ENCODE measurements around the gene FGD4. TPM values are rescaled to one million over a fixed set of nuclear protein-coding genes. Genes with fewer than 3 reads are reported as not detected.

Gene FGD4
- total RNA-seq, 1 experiment from 2014 or later = 54.3 TPM

GRCh38 chr12:32501835-32502333 lies 102.5 kb downstream of the FGD4 start:
- H3K4me1 ChIP-seq (ENCODE audit: insufficient read depth, low read length) = peaks cover 6% of the 10 kb centered on the region; the same call in 1 of the 2 replicates
- no peak overlapping the region for H3K14ac ChIP-seq (ENCODE audit: insufficient read depth, low read length)
- no peak overlapping the region for H3K56ac ChIP-seq (ENCODE audit: insufficient read length, low read depth, low read length)
- H2BK5ac ChIP-seq (ENCODE audit: insufficient read length, low read length) = no peak overlapping the region
- H3K27me3 ChIP-seq (ENCODE audit: insufficient read depth, low read length) = no peaks in the 10 kb centered on the region
- H2AFZ ChIP-seq (ENCODE audit: low read length) = no peak overlapping the region
- TF ChIP-seq, protein P1, sequence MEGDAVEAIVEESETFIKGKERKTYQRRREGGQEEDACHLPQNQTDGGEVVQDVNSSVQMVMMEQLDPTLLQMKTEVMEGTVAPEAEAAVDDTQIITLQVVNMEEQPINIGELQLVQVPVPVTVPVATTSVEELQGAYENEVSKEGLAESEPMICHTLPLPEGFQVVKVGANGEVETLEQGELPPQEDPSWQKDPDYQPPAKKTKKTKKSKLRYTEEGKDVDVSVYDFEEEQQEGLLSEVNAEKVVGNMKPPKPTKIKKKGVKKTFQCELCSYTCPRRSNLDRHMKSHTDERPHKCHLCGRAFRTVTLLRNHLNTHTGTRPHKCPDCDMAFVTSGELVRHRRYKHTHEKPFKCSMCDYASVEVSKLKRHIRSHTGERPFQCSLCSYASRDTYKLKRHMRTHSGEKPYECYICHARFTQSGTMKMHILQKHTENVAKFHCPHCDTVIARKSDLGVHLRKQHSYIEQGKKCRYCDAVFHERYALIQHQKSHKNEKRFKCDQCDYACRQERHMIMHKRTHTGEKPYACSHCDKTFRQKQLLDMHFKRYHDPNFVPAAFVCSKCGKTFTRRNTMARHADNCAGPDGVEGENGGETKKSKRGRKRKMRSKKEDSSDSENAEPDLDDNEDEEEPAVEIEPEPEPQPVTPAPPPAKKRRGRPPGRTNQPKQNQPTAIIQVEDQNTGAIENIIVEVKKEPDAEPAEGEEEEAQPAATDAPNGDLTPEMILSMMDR (conservative IDR thresholded peaks at IDR 0.05) = no peak
- peaks cover 3% of the 10 kb centered on the region for H3K79me1 ChIP-seq (ENCODE audit: insufficient read depth, low read depth, low read length, poor library complexity, severe bottlenecking)
- no peaks in the 10 kb centered on the region for H3K9me3 ChIP-seq (ENCODE audit: control insufficient read depth, low read depth, low read length)
- no peak overlapping the region for H3K9ac ChIP-seq (ENCODE audit: extremely low read depth, insufficient read length, low read length)
- Mint-ChIP-seq H3K4me1 (peaks cover 60 to 70% of the 10 kb centered on the region in 2 experiments), H3K27me3 (ENCODE audit: low read depth) (no peaks in the 10 kb centered on the region), H3K36me3 (ENCODE audit: insufficient read depth in 1 of 3, low read depth in 3 of 3) (peaks cover 0 to 2% (median 2%) of the 10 kb centered on the region in 3 experiments; a peak in 2 of 7 replicates), H3K27ac (peak overlapping the region; percentile 95 to 97 (median 97)), H3K9me3 (no peaks in the 10 kb centered on the region), H3K4me3 (peak overlapping the region; percentile 46 to 84)
- no peak overlapping the region for H3K4ac ChIP-seq (ENCODE audit: low read depth, low read length)
- DNase-seq = peak; percentile 94
- H3K79me2 ChIP-seq (ENCODE audit: insufficient read depth, low read length) = peaks cover 13% of the 10 kb centered on the region; the same call in 1 of the 2 replicates
- no peak overlapping the region for H2BK20ac ChIP-seq (ENCODE audit: low read depth, low read length, poor library complexity, severe bottlenecking)
- H2BK120ac ChIP-seq (ENCODE audit: low read depth, low read length, poor library complexity, severe bottlenecking) = no peak overlapping the region
- H3T11ph ChIP-seq (ENCODE audit: low read length) = no peak overlapping the region
- H3K23me2 ChIP-seq (ENCODE audit: insufficient read length, low read depth, low read length, poor library complexity, severe bottlenecking) = no peaks in the 10 kb centered on the region
- H4K20me1 ChIP-seq (ENCODE audit: control insufficient read depth, insufficient read depth, insufficient read length) = no peaks in the 10 kb centered on the region
- WGBS (ENCODE audit: extremely low coverage, insufficient read length, low lambda C conversion rate) = no CpG with 5 or more reads among the region's 6 CpGs
- no peak overlapping the region for H4K8ac ChIP-seq (replicated peaks; ENCODE audit: insufficient read length, low read depth, low read length)
- H4K5ac ChIP-seq (ENCODE audit: insufficient read length, low read depth, low read length) = no peak overlapping the region
- H3K18ac ChIP-seq (ENCODE audit: insufficient read length, low read depth, low read length) = no peak overlapping the region
- H3K23ac ChIP-seq (ENCODE audit: insufficient read length, low read depth, low read length) = no peak overlapping the region
- no peak overlapping the region for H2BK12ac ChIP-seq (ENCODE audit: insufficient read length, low read depth, low read length)
- H2AK5ac ChIP-seq (ENCODE audit: insufficient read length, low read length) = no peak overlapping the region
- no peak overlapping the region for H4K91ac ChIP-seq (ENCODE audit: insufficient read length, low read depth, low read length)
- H2BK15ac ChIP-seq (ENCODE audit: low read depth, low read length) = no peak overlapping the region
- H3K27ac ChIP-seq (ENCODE audit: insufficient read length, low read depth, low read length) = no peak overlapping the region
- peak overlapping the region; percentile 16 for H3K4me2 ChIP-seq (ENCODE audit: insufficient read depth, insufficient read length, low read length)
